ENCODE results near the gene MYT1. TPM values are rescaled to one million over a fixed set of nuclear protein-coding genes. Genes with fewer than 3 reads are reported as not detected.

MYT1 gene
- total and polyA plus RNA-seq, 2 of the 8 experiments (the other 6 are each of a cell fraction or from before 2014, with no cell fraction given) = 0.63 to 2.0 TPM

- 0 out of 2 replicates have a peak overlapping the region, but pooled peaks have one; percentile 15 for H2BK5ac ChIP-seq (ENCODE audit: low read depth, low read length)
- no peak overlapping the region for H3K9ac ChIP-seq (replicated peaks in 1 of 4; ENCODE audit: extremely low read depth in 1 of 4, low read depth in 3 of 4, low read length in 3 of 4)
- H3K23ac ChIP-seq (ENCODE audit: insufficient read length) = no peak overlapping the region
- H2BK120ac ChIP-seq (replicated peaks; ENCODE audit: low read depth, low read length) = no peak overlapping the region
- H2BK12ac ChIP-seq (ENCODE audit: low read depth, low read length) = peak overlapping the region; percentile 84; the same call in 1 of the 2 replicates
- H4K5ac ChIP-seq (ENCODE audit: insufficient read length, low read depth, low read length) = no peak overlapping the region
- no peak overlapping the region for H2BK15ac ChIP-seq (ENCODE audit: low read length)
- H3K4ac ChIP-seq (replicated peaks; ENCODE audit: insufficient read length, low read depth, low read length) = peak overlapping the region; percentile 20
- no peak overlapping the region for H2AK5ac ChIP-seq (ENCODE audit: low read depth, low read length)
- peak overlapping the region; percentile 42 for H4K91ac ChIP-seq (replicated peaks; ENCODE audit: insufficient read length, low read length)
- H3K9me3 ChIP-seq (ENCODE audit: insufficient read depth in 2 of 2, low read depth in 1 of 2, low read length in 1 of 2) = no peaks in the 10 kb centered on the region
- H3K4me2 ChIP-seq (ENCODE audit: insufficient read depth in 1 of 2, low read depth in 2 of 2, low read length in 2 of 2) = no peak overlapping the region
- peaks cover 0 to 2% of the 10 kb centered on the region in 2 experiments for H4K20me1 ChIP-seq (replicated peaks in 1 of 2; ENCODE audit: control insufficient read depth in 1 of 2, insufficient read depth in 2 of 2, low read length in 2 of 2)
- H3K14ac ChIP-seq (ENCODE audit: insufficient read length) = no peak overlapping the region
- no peak overlapping the region for H3K18ac ChIP-seq (ENCODE audit: extremely low read depth, low read length)
- FAIRE-seq = no peak
- H3K36me3 ChIP-seq (ENCODE audit: control insufficient read depth in 2 of 4, insufficient read depth in 4 of 4, low read length in 3 of 4) = no peaks in the 10 kb centered on the region
- no peaks in the 10 kb centered on the region for H3K79me1 ChIP-seq (ENCODE audit: low read depth, low read length)
- no peak overlapping the region for H3K56ac ChIP-seq (replicated peaks; ENCODE audit: insufficient read length, low read depth, low read length)
- H3K27me3 ChIP-seq (replicated peaks in 1 of 4; ENCODE audit: control insufficient read depth in 3 of 4, extremely low read depth in 1 of 4, insufficient read depth in 3 of 4, low read length in 3 of 4) = peaks cover 4 to 11% (median 10%) of the 10 kb centered on the region in 4 experiments; a peak in 6 of 7 replicates
- no peak overlapping the region for H4K8ac ChIP-seq (ENCODE audit: extremely low read depth, insufficient read depth, low read length)
- H3K27ac ChIP-seq (ENCODE audit: low read depth, low read length) = no peak overlapping the region
- no peaks in the 10 kb centered on the region for H3K23me2 ChIP-seq (ENCODE audit: low read depth, low read length)
- DNase-seq (ENCODE audit: low read depth in 1 of 2, low spot score in 2 of 2) = no peak
- no peaks in the 10 kb centered on the region for H3K79me2 ChIP-seq (ENCODE audit: control insufficient read depth in 1 of 2, insufficient read depth in 2 of 2, low read length in 2 of 2)
- H3K4me3 ChIP-seq (ENCODE audit: extremely low read depth in 1 of 4, insufficient read depth in 2 of 4, low read depth in 3 of 4, low read length in 4 of 4) = no peak overlapping the region
- WGBS, 2 experiments (ENCODE audit: extremely low coverage in 1 of 2, insufficient coverage in 1 of 2, insufficient read length in 1 of 2, insufficient replicate concordance in 2 of 2, low coverage in 1 of 2, low lambda C conversion rate in 2 of 2, missing lambda C conversion rate in 1 of 2) = 84% methylated on average over 8 of the region's 8 CpGs; no CpG with 5 or more reads in 1 of the 2 experiments
- CTCF ChIA-PET (ENCODE audit: partially characterized antibody) = interaction anchor here (0.7 to 1.8 kb wide), 2 partner anchors 21 to 88 kb away, joined by 3 to 4 read pairs; no protein-coding TSS in a partner anchor
- no peak overlapping the region for H2AFZ ChIP-seq (ENCODE audit: low read length)
- POLR2A ChIA-PET (ENCODE audit: partially characterized antibody) = no interaction called here
- H2BK20ac ChIP-seq (ENCODE audit: low read length) = no peak overlapping the region; the same call in 1 of the 2 replicates
- H3K4me1 ChIP-seq (replicated peaks in 1 of 4; ENCODE audit: control insufficient read depth in 3 of 4, insufficient read depth in 4 of 4, low read length in 3 of 4) = peaks cover 6 to 29% (median 18%) of the 10 kb centered on the region in 4 experiments
- no peak for TF ChIP-seq JUN (IDR thresholded peaks at IDR 0.05; ENCODE audit: low read depth, low read length)
- TF ChIP-seq CBX5 (IDR thresholded peaks at IDR 0.05; ENCODE audit: low read depth, low read length) = no peak
- no peak for TF ChIP-seq ATF2 (IDR thresholded peaks at IDR 0.05; ENCODE audit: low read length)
- no peak for TF ChIP-seq TBP (IDR thresholded peaks at IDR 0.05; ENCODE audit: low read depth, low read length)
- TF ChIP-seq GABPA (IDR thresholded peaks at IDR 0.05; ENCODE audit: borderline replicate concordance, insufficient read depth, low read length) = no peak
- TF ChIP-seq CTCF (IDR thresholded peaks at IDR 0.05; ENCODE audit: control extremely low read depth in 1 of 3, insufficient read depth in 1 of 3, low read depth in 1 of 3, low read length in 3 of 3) = no peak
- TF ChIP-seq SP2 (IDR thresholded peaks at IDR 0.05; ENCODE audit: low read length) = no peak
- no peak for TF ChIP-seq TAF7 (optimal IDR thresholded peaks at IDR 0.05; ENCODE audit: borderline replicate concordance, low read depth, low read length)
- TF ChIP-seq CTBP2 (IDR thresholded peaks at IDR 0.05; ENCODE audit: borderline replicate concordance, insufficient read depth, insufficient read length, low read length) = no peak
Measured at GRCh38 chr20:64159286-64159680, 5.0 kb upstream of the MYT1 start.

All from H1 (cell line).